ENCODE measurements around the gene SSR1.

DNA sequence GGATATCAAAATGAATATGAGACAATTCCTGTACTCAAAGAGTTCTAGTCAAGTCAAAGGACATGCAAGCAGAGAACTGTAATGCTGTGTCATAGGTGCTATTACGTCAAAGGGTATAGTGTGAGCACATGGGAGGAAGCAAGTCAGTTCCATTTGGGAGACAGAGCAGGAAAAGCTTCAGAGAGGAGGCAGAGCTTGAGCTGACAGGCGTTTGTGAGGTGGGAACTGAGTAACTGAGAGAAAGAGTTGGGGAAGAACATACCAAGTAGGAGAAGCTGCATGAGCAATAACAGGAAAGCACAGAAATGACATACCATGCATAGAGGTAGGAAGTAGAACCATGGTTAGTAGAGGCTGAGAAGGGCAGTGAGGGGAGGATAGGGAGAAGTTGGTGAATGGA lies 15.2 kb upstream of the SSR1 start:
- TF ChIP-seq YY1 (IDR thresholded peaks at IDR 0.05; ENCODE audit: insufficient read depth, insufficient read length) (no peak), ZNF274 (IDR thresholded peaks at IDR 0.05; ENCODE audit: low read depth, low read length) (no peak)
